Thymus (tissue), 11 donors: ENCODE measurements around the gene AIRE. TPM values are rescaled to one million over a fixed set of nuclear protein-coding genes. Genes with fewer than 3 reads are reported as not detected.

Source experiments
- DNase-seq, 9 donors: peaks; one replicate each; pipeline ENCODE4 v3.0.0-alpha.2; 2013; ENCODE audit warnings: low spot score in 9 of 9, low read depth in 6 of 9, missing footprints in 1 of 9
- H3K27ac ChIP-seq, 2 donors: one replicate each; pipeline ENCODE4 v1.5.1; 2013; ENCODE audit warnings: control low read depth in 1 of 2, low read depth in 1 of 2, low read length in 1 of 2, mild to moderate bottlenecking in 1 of 2, moderate library complexity in 1 of 2
- H3K27me3 ChIP-seq, 2 donors: one replicate each; pipeline ENCODE4 v1.5.1; 2013; ENCODE audit warnings: low read length in 1 of 2; ENCODE audit not compliant: control insufficient read depth in 2 of 2, insufficient read depth in 1 of 2
- H3K36me3 ChIP-seq, 2 donors: one replicate each; pipeline ENCODE4 v1.5.1; 2013; ENCODE audit warnings: low read length in 1 of 2, mild to moderate bottlenecking in 1 of 2, moderate library complexity in 1 of 2; ENCODE audit not compliant: control insufficient read depth in 2 of 2, insufficient read depth in 2 of 2
- H3K4me1 ChIP-seq, 2 donors: one replicate each; pipeline ENCODE4 v1.5.1; 2013; ENCODE audit warnings: low read length in 2 of 2; ENCODE audit not compliant: control insufficient read depth in 2 of 2, insufficient read depth in 2 of 2
- H3K4me3 ChIP-seq, 2 donors: one replicate each; pipeline ENCODE4 v1.5.1; 2013; ENCODE audit warnings: low read length in 2 of 2, control low read depth in 1 of 2, mild to moderate bottlenecking in 1 of 2
- H3K9me3 ChIP-seq, 2 donors: one replicate each; pipeline ENCODE4 v1.5.1; 2013; ENCODE audit warnings: low read length in 1 of 2, mild to moderate bottlenecking in 1 of 2; ENCODE audit not compliant: control insufficient read depth in 2 of 2, insufficient read depth in 1 of 2
- WGBS: extraction: QIAGEN DNeasy Blood & Tissue Kit; methylation state at CpG from one replicate; pipeline ENCODE4 v1.1.7; 2013; 5-methylcytosine and 5-hydroxymethylcytosine counted together
- polyA plus RNA-seq: library from polyadenylated mRNA; stranded (reverse); fragments of 200-250 nt; gene quantifications from one replicate; pipeline ENCODE4 v1.2.3, GENCODE V29; 2013
- total RNA-seq: library from RNA; stranded (reverse); fragments of 120-200 nt; gene quantifications from one replicate; pipeline ENCODE4 v1.2.4, GENCODE V29; 2013
- donor health status: healthy.

Gene AIRE
- total and polyA plus RNA-seq, 2 donors = 11.9 to 52.2 TPM

- no peak for DNase-seq
- WGBS = 92% methylated on average over 20 of the region's 20 CpGs
- H3K27ac ChIP-seq = no peak overlapping the region
- H3K4me1 ChIP-seq = no peaks in the 10 kb centered on the region
- H3K9me3 ChIP-seq = no peaks in the 10 kb centered on the region
- H3K27me3 ChIP-seq = no peaks in the 10 kb centered on the region
- peaks cover 34 to 82% of the 10 kb centered on the region in 2 donors for H3K36me3 ChIP-seq
- no peak overlapping the region for H3K4me3 ChIP-seq
These were observed 37.9 kb downstream of the AIRE start for GRCh38 chr21:44323591-44323990.

- no peak overlapping the region for H3K4me3 ChIP-seq
- 97% methylated on average over 37 of the region's 37 CpGs for WGBS
- H3K27me3 ChIP-seq = no peaks in the 10 kb centered on the region
- no peak for DNase-seq
- no peaks in the 10 kb centered on the region for H3K9me3 ChIP-seq
- H3K4me1 ChIP-seq = no peaks in the 10 kb centered on the region
- H3K27ac ChIP-seq = no peak overlapping the region
- peaks cover 34 to 75% of the 10 kb centered on the region in 2 donors for H3K36me3 ChIP-seq
These were observed 38.6 kb downstream of the AIRE start for GRCh38 chr21:44324106-44324853.

GRCh38 chr21:44324854-44325107, 39.1 kb downstream of the AIRE start:
- 97% methylated on average over 11 of the region's 11 CpGs for WGBS

GRCh38 chr21:44325386-44326271, 40.0 kb downstream of the AIRE start:
- Histone ChIP-seq H3K27me3 (no peaks in the 10 kb centered on the region), H3K4me3 (no peak overlapping the region), H3K4me1 (no peaks in the 10 kb centered on the region), H3K27ac (no peak overlapping the region), H3K9me3 (no peaks in the 10 kb centered on the region), H3K36me3 (peaks cover 26 to 73% of the 10 kb centered on the region in 2 donors)
- WGBS = 96% methylated on average over 44 of the region's 44 CpGs
- DNase-seq = no peak

More at GRCh38 chr21:44324854-44325107, 39.1 kb downstream of the AIRE start:
- Histone ChIP-seq H3K9me3 (no peaks in the 10 kb centered on the region), H3K4me3 (no peak overlapping the region), H3K36me3 (peaks cover 32 to 70% of the 10 kb centered on the region in 2 donors), H3K27me3 (no peaks in the 10 kb centered on the region), H3K27ac (no peak overlapping the region), H3K4me1 (no peaks in the 10 kb centered on the region)
- DNase-seq = no peak

GRCh38 chr21:44326272-44326647, 40.6 kb downstream of the AIRE start:
- no peak overlapping the region for H3K4me3 ChIP-seq
- 97% methylated on average over 13 of the region's 13 CpGs for WGBS
- H3K27me3 ChIP-seq = no peaks in the 10 kb centered on the region
- peaks cover 23 to 76% of the 10 kb centered on the region in 2 donors for H3K36me3 ChIP-seq
- DNase-seq = no peak
- H3K4me1 ChIP-seq = no peaks in the 10 kb centered on the region
- no peak overlapping the region for H3K27ac ChIP-seq
- no peaks in the 10 kb centered on the region for H3K9me3 ChIP-seq

GRCh38 chr21:44326716-44327602, 41.3 kb downstream of the AIRE start:
- no peak for DNase-seq
- peaks cover 23 to 76% of the 10 kb centered on the region in 2 donors for H3K36me3 ChIP-seq
- no peaks in the 10 kb centered on the region for H3K4me1 ChIP-seq
- no peak overlapping the region for H3K4me3 ChIP-seq
- no peaks in the 10 kb centered on the region for H3K27me3 ChIP-seq
- WGBS = 93% methylated on average over 26 of the region's 26 CpGs
- H3K27ac ChIP-seq = no peak overlapping the region
- H3K9me3 ChIP-seq = no peaks in the 10 kb centered on the region

GRCh38 chr21:44327603-44327974, 41.9 kb downstream of the AIRE start:
- H3K4me3 ChIP-seq = no peak overlapping the region
- DNase-seq = no peak
- WGBS = 94% methylated on average over 11 of the region's 11 CpGs
- no peaks in the 10 kb centered on the region for H3K27me3 ChIP-seq
- no peaks in the 10 kb centered on the region for H3K4me1 ChIP-seq
- H3K36me3 ChIP-seq = peaks cover 28 to 76% of the 10 kb centered on the region in 2 donors
- no peak overlapping the region for H3K27ac ChIP-seq
- no peaks in the 10 kb centered on the region for H3K9me3 ChIP-seq

- no peaks in the 10 kb centered on the region for H3K9me3 ChIP-seq
- peaks cover 32 to 73% of the 10 kb centered on the region in 2 donors for H3K36me3 ChIP-seq
- no peaks in the 10 kb centered on the region for H3K4me1 ChIP-seq
- no peaks in the 10 kb centered on the region for H3K27me3 ChIP-seq
- WGBS = 95% methylated on average over 25 of the region's 25 CpGs
- H3K4me3 ChIP-seq = no peak overlapping the region
- no peak for DNase-seq
- no peak overlapping the region for H3K27ac ChIP-seq
These were observed 42.7 kb downstream of the AIRE start for GRCh38 chr21:44328242-44328895.
